WTC11 (cell line): ENCODE results near the gene LY9. TPM values are rescaled to one million over a fixed set of nuclear protein-coding genes. Genes with fewer than 3 reads are reported as not detected.

Experiments
- ATAC-seq: fragments of 200-7000 bp; cut with Tn5 transposase; 2 replicates; pipeline ENCODE4 v1.10.0; 2021; ENCODE audit warnings: mild to moderate bottlenecking, moderate library complexity
- CTCF ChIA-PET: fragments of 300-600 bp; sonication (Branson Sonifier 250); formaldehyde crosslinking; loops from one replicate; lab custom pipeline; 2021; ENCODE audit warnings: antibody characterized with exemption; lab: Charles Lee
- POLR2A ChIA-PET: fragments of 350-600 bp; sonication (Branson Sonifier 250); formaldehyde crosslinking; loops from one replicate; lab custom pipeline; 2021; ENCODE audit warnings: antibody characterized with exemption; lab: Charles Lee
- DNase-seq: peaks from one replicate; pipeline ENCODE4 v3.0.0; 2021; ENCODE audit warnings: low spot score
- H3K27ac Mint-ChIP-seq: 2 replicates; pipeline ENCODE4 v1.8.0; 2021; ENCODE audit warnings: mixed read lengths
- H3K27me3 Mint-ChIP-seq: 2 replicates; pipeline ENCODE4 v1.8.0; 2021; ENCODE audit warnings: low read depth, mild to moderate bottlenecking, moderate library complexity, mixed read lengths
- H3K36me3 Mint-ChIP-seq: 2 replicates; pipeline ENCODE4 v1.8.0; 2021; ENCODE audit warnings: mixed read lengths
- H3K4me1 Mint-ChIP-seq: 2 replicates; pipeline ENCODE4 v1.8.0; 2022; ENCODE audit warnings: mixed read lengths
- H3K4me3 Mint-ChIP-seq: 2 replicates; pipeline ENCODE4 v1.8.0; 2021; ENCODE audit warnings: mild to moderate bottlenecking, moderate library complexity, mixed read lengths
- H3K9me3 Mint-ChIP-seq: 2 replicates; pipeline ENCODE4 v1.8.0; 2021; ENCODE audit warnings: mixed read lengths
- EMX1 ChIP-seq: fragments of 250-450 bp; sonication (Bioruptor Pico); IDR thresholded peaks from 2 replicates; pipeline ENCODE4 v1.8.0; 2021; ENCODE audit warnings: mild to moderate bottlenecking
- ERG ChIP-seq: fragments of 250-450 bp; sonication (Bioruptor Pico); IDR thresholded peaks from 2 replicates; pipeline ENCODE4 v1.8.0; 2021; ENCODE audit warnings: mild to moderate bottlenecking
- FOXP4 ChIP-seq: sonication (generic); formaldehyde crosslinking; IDR thresholded peaks from 2 replicates; pipeline ENCODE4 v1.8.0; 2022; ENCODE audit warnings: mild to moderate bottlenecking, missing genetic modification reagents
- NR2C2 ChIP-seq: sonication (generic); formaldehyde crosslinking; IDR thresholded peaks from 2 replicates; pipeline ENCODE4 v1.8.0; 2022; ENCODE audit warnings: mild to moderate bottlenecking, missing genetic modification reagents
- PRRX2 ChIP-seq: fragments of 250-450 bp; sonication (Bioruptor Pico); IDR thresholded peaks from 2 replicates; pipeline ENCODE4 v1.8.0; 2021; ENCODE audit warnings: mild to moderate bottlenecking
- ZNF121 ChIP-seq: sonication (generic); formaldehyde crosslinking; IDR thresholded peaks from 2 replicates; pipeline ENCODE4 v1.8.0; 2023; ENCODE audit warnings: missing genetic modification reagents
- ZNF263 ChIP-seq: sonication (generic); formaldehyde crosslinking; IDR thresholded peaks from 2 replicates; pipeline ENCODE4 v1.8.1; 2022; ENCODE audit warnings: low read depth, mild to moderate bottlenecking, moderate library complexity, missing genetic modification reagents
- ZNF423 ChIP-seq: fragments of 250-450 bp; sonication (Bioruptor Pico); IDR thresholded peaks from 2 replicates; pipeline ENCODE4 v2.1.2; 2022; ENCODE audit warnings: mild to moderate bottlenecking, moderate library complexity
- ZNF512 ChIP-seq: sonication (generic); formaldehyde crosslinking; IDR thresholded peaks from 2 replicates; pipeline ENCODE4 v1.8.1; 2022; ENCODE audit warnings: missing genetic modification reagents, borderline replicate concordance
- ZNF532 ChIP-seq: fragments of 250-450 bp; sonication (Bioruptor Pico); IDR thresholded peaks from 2 replicates; pipeline ENCODE4 v1.9.0; 2021; ENCODE audit warnings: mild to moderate bottlenecking, borderline replicate concordance
- ZNF671 ChIP-seq: fragments of 250-450 bp; sonication (Bioruptor Pico); IDR thresholded peaks from 2 replicates; pipeline ENCODE4 v1.8.0; 2021; ENCODE audit warnings: mild to moderate bottlenecking
- ZSCAN18 ChIP-seq: fragments of 250-450 bp; sonication (Bioruptor Pico); IDR thresholded peaks from 2 replicates; pipeline ENCODE4 v2.1.2; 2022; ENCODE audit warnings: mild to moderate bottlenecking, moderate library complexity
- total RNA-seq: library from RNA; stranded (reverse); gene quantifications from 3 replicates; pipeline ENCODE4 v1.2.3, GENCODE V29; 2021

The LY9 gene
- total RNA-seq, 1 experiment from 2014 or later = not detected

- TF ChIP-seq ZSCAN18 = no peak
- no peak for TF ChIP-seq EMX1 (CRISPR knock-in tag)
- TF ChIP-seq PRRX2 = no peak
- TF ChIP-seq ZNF671 (CRISPR knock-in tag) = no peak
These were observed 62.1 kb downstream of the LY9 start (continued) for GRCh38 chr1:160858097-160858496.

GRCh38 chr1:160858507-160858906 lies 62.5 kb downstream of the LY9 start:
- CTCF ChIA-PET = no interaction called here
- POLR2A ChIA-PET = no interaction called here

More at GRCh38 chr1:160858507-160858906, 62.5 kb downstream of the LY9 start:
- Mint-ChIP-seq H3K27ac (no peak overlapping the region), H3K4me1 (peaks cover 7% of the 10 kb centered on the region), H3K27me3 (no peaks in the 10 kb centered on the region), H3K4me3 (no peak overlapping the region), H3K9me3 (no peaks in the 10 kb centered on the region), H3K36me3 (no peaks in the 10 kb centered on the region)
- TF ChIP-seq ZNF423 (no peak), ZNF121 (CRISPR knock-in tag) (no peak), ZNF532 (no peak), ZNF263 (CRISPR knock-in tag) (no peak), NR2C2 (CRISPR knock-in tag) (no peak), ZNF512 (no peak), ERG (CRISPR knock-in tag) (no peak), FOXP4 (no peak)
- ATAC-seq (no peak), DNase-seq (no peak)
